DMS 273 treated with DMSO at 0.1 percent for 48 hours (cell line): ENCODE measurements around the gene UBE2L5.

Source experiments
- DNase-seq: peaks from one replicate; lab custom pipeline; 2025; lab: John Stamatoyannopoulos, UW

UBE2L5 gene

DNA sequence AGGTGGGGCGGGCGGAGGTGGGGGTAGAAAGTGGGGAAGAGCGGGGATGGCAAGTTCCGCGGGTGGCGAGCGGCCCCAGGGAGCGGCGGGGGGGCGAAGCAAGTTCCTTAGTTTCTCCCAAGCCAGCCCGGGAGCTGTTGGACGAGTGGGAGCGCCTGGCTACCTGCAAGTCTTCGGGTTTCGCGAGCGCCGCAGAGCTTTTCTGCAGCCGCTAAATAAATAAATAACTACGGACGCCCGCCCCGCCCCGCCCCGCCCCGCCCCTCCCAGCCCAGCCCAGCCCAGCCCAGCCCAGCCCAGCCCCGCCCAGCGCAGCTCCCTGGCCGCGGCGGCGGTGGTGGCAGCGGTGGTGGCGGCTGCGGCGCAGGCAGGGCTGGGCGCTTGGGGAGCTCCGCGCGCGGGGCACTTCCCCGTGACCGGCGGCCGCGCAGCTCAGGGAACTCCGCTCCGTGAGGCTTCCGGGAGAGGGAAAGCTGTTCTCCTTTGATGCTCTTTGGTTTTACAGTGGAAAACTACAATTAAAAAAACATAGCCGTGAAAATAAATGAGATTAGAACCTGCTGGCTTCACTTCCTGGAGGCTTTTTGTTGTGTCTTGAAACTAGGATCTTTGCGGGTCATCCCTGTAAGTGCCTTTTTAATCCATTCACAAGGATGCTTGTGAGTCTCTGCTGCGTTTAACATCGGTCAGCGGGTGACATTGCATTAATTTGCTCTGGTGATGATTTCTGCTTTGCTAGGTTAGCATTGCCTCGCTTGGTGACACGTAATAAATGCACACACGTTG, at the start of gene UBE2L5:
UBE2L5 (plus strand) TSS at position 440 of the 786 bp plus-strand sequence. CDS start 5,498 bp downstream, outside the sequence.
- DNase-seq: no peak

DNA sequence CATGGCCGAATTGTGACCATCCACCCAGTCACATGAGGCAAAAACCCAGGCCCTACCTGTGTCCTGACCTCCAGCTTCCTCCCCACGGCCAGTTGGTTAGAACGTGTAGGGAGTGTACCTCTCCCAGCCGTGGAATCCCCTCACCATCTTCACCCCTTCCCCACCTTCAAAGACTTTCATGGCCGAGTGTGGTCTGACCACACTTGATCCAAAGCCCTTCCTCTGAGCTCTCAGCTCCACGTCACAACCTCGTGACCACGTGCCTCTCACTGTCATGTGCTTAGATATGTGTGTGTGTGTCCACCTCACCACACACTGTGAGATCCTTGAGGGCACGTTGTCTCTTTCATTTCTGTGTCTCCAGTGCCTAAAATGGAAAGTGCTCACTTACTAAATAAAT, 48.6 kb upstream of the UBE2L5 start:
- DNase-seq: no peak

DNA sequence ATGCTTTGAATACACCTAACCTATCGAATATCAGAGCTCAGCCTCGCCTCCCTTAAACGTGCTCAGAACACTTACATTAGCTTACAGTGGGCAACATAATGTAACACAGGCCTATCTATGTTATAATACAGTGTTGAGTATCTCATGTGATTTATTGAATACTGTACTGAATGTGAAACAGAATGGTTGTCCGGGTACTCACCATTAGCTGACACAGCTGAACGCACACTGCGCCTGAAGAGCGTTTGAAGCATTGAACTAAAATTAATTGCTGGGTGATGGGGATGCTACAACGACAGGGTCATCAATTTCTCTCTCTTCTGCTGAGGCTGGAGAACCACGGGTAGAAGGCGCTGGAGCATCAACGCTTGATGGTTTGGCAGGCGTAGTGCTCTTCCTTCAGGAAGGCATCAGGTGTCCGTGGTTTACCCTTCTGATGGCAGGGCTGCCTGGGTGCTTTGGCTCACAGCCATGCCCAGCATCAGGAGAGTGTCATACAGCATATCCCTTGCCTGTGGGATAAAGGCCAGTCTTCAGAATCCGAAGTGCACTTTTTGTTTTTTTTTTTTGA, 46.9 kb upstream of the UBE2L5 start:
- DNase-seq: no peak

DNA sequence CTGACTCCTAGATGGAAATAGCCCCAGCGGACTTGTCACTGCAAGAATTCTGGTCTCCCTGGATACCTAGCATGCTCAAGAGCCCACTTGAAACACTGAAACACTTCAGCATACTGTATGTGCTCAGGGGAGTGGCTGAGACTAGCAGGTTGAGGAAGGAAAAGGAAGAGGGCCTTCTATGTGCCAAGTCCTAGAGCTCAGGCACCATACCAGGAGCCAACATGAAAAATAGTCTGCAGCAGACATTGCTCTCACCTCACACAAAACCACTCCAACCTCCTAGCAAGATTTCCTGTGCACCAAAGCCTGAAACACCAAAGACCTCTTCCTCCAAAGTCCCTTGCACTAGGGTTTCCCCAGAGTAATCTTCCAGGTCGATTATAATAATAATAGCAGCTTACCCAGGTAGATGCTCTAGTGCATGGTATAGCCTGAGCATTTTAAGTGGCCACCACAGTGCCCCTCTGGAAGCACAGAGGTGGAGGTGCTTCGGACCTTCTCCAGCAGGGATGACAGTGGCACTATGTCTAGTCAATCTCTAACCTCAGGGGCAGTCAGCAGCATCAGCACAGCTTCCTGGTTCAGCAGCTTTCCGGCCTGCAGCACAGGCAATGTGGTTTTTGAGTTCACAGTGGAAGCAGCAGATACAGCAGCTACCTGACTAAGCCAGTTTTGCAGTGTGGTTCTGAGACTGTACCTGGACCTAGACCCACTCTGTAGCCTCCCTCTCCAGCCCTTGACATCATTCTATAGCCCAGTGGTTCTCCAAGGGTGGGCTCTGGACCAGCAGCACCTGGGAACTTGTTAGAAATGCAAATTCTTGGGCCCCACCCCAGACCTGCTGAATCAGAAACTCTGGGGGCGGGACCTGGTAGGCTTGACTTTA, 45.6 kb upstream of the UBE2L5 start:
- no peak for DNase-seq

DNA sequence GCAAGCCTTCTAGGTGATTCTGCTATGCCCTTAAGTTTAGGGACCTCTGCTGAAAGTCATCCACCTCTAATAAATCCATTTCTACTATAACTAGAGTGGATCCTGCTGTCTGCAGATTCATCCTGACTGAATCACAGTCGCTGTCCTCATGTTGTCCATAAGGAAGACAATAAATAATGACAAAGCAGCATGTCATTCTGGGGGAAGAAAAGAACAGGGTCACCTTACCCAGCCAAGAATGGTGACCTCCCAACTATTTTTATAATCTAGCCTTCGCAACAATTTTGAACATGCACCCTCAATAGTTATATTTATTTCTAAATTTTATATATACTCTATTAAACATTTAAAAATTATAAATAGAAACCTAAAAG, 45.0 kb upstream of the UBE2L5 start:
- no peak for DNase-seq

DNA sequence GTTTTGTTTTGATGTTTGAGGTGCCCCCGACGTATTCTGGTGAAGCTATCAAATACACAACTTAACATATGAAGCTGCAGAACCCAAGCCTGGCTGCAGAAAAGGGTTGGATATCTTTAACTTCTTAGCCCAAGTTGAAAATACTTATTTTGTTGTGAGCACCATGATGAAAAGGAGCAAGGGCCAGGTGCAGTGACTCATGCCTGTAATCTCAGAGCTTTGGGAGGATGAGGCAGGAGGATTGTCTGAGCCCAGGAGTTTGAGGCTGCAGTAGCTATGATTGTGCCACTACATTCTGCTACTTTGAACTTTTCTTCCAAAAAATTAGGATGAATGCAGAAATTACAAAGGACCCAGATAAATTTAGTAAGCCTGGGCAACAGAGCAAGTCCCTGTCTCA, 44.1 kb upstream of the UBE2L5 start:
- DNase-seq: no peak

DNA sequence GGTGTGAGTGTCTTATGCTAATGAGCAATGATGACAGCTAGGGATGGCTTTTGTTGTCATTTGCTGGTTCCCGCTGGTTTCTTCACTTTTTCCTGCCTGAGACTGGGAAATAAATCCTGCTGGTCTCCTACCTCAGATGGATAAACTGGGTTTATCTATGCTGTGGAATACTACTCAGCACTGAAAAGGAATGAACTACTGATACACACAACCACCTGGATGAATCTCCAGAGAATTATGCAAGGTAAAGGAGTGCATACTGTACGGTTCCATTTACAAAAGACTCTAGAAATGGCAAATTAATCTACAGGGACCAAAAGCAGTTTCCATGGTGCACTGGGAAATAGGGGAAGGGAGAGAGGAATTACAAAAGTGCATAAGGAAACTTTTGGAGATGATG, 41.2 kb upstream of the UBE2L5 start:
- DNase-seq: no peak

DNA sequence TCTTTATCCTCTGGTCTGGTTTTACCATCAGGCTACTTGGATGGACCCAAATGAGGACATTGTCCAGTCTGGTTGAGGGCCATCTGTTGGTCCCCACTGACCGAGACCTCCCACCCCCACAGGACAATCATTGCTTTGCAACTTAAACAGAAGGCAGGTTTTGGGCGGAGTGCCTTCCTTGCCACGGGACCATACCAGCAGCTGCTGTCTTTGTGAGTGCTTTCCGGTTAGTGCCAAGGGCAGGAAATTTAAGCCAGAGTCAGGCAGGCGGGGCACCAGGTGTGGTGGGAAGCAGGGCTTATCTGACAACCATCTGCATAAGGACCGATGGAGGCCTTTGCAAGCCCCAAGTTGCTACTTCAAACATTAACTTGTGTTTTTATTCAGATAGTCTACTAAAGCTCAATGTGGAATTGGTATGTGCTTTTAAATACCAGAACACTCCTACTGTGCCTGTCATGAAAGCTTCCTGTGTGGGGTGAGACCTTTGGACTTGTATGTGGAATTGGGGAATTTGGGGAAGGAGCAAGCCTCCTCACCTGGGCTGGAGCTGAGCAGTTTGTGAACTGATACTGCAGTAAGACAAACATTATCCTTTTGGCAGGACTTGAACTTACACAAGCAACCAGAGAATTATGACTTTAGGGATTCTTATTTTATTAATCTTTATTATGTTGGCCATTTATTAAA, 39.3 kb upstream of the UBE2L5 start:
- DNase-seq: peak; percentile 21

DNA sequence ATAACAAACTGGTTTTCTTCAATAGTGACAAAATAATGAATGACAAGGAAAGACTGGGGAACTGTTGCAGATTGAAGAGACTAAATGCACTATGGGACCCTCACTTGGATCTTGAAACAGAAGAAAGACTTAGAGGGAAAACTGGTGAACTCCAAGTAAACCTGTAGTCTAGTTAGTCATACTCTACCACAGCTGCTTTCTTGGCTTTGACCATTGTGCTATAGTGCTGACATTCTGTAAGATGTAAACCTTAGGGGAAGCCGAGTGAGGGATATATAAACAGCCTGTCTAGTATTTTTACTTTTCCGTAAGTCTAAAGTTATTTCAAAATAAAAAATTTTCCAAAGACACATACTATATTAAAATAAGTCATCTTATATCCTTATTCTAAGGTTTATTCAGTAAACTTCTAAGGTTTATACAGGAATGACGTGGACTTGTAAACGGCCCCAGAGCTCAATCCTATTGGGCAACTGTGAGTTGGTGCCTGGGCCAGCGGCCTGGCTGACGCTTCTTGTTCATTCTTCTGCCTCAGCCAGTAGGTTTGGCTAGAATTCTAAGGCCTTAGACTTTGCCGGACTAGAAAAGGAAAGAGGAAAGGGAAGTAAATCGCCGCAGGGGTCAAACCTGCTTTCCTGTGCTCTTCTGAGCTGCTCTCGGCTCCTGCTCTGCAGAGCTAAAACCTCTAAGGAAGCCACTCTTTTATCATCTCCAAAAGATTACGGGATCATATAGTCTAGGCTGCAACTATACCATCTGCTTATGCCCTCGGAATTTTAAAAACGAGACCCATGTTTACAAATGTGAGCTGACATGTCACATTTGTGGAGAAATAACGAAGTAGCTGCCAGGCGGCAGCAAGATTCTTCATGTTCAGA, 33.6 kb upstream of the UBE2L5 start:
- DNase-seq: no peak

DNA sequence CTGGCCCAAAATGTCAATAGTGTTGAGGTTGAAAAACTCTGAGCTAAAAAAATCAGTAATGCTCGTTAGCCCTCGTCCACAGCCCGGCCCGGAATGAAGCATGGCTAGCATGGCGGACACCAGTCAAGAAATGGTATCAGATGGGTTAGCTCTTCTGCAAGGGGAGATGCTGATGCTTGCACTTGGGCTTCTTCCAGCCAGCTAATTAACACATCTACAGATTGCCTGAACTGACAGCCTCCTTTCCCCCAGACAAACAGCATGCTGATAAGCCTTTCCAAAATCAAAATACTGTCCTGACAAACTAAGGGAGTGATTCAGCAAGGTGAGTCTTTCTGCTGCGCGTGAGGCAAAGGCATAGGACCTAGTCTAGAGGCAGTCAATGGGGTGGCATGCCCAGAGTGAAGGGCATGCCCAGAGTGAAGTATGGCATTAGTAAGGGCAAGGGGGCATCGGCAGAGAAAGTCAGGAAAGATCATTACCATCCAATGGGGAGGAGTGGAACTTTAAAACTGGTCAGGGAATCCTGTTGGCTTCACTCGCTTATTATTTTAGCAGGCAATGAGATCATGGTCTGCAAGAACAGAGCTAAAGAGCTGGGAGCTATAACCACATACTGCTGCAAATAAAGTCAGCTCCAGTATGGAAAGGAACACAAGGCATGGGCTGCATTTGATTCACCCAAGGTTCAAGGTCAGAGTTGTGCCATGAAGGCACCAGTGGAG, 30.2 kb upstream of the UBE2L5 start:
- no peak for DNase-seq

DNA sequence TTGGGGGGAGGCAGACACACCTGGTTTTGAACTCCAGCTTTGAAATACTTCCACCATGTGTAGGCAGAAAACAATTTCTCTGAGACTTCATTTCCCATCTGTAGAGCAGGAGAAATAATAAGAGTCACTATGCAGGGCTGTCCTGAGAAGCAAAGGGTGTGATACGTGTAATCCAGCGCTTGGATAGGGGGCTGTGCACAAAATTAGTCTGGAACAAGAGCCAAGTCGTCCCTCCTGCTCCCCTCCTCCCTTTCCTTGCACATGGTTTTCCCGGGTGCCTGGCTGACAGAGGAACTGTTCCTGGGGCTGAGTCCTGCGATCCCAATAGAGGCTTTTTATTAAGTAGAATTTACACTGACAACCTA, 29.6 kb upstream of the UBE2L5 start:
- DNase-seq: no peak

DNA sequence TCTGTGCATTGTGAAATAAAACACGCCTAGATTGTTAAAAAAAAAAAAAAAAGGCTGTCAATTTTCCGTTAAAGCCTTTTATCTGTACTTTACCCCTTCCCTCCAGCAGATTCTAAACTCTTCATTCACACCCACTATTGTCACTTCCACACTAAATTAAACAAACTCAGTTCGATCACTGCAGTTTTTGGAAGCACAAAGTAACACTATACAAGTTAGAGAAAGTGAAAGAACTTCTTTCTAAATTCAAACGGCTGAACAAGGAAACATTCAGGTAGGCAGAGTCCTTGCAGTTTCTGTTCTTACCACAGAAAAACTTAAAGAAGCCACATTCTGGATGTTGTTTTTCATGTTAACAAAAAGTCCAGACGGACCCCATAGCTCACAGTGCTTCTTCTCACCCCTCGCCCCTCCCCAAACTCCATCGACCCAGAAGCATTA, 27.5 kb upstream of the UBE2L5 start:
- no peak for DNase-seq

DNA sequence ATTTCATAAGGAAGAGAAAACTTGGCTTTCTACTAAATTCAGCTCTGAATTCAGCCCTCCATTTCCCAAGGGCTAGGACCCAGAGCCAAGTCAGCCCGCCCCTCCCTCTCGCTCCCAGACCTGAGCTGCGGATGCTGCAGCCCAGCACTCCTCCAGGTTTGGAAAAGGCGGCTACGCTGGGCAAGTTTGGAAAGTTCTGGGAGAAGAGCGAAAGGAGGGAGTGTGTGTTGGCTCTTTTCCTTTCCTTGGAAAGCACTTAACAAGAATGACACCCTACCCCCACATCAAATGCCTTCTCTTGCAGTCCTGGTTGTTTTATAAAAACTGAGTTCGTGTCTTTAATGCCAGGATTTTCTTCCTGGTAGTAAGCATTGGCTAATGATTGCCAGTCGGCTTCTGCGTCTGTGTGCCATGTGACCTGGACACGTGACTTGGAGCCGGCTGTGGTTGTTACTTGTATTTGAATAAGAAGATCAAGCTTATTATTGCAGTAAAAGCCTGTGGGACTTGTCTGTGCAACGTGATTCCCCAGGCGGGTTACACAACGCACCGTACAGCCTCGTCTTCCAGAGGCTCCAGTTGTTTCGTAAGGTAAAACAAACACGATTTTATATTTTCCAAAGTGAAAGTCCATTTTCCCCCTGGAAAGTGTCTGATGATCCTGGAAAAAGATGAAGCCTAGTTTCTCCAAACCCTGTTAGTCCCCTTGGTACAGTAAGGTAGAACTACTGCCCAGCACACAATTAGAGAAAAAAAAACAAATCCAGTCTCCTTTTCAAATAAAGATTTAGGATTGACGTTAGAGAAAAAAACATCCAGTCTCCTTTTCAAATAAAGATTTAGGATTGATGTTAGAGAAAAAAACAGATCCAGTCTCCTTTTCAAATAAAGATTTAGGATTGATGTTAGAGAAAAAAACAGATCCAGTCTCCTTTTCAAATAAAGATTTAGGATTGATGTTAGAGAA, 26.8 kb upstream of the UBE2L5 start:
- DNase-seq: peak; percentile 1

DNA sequence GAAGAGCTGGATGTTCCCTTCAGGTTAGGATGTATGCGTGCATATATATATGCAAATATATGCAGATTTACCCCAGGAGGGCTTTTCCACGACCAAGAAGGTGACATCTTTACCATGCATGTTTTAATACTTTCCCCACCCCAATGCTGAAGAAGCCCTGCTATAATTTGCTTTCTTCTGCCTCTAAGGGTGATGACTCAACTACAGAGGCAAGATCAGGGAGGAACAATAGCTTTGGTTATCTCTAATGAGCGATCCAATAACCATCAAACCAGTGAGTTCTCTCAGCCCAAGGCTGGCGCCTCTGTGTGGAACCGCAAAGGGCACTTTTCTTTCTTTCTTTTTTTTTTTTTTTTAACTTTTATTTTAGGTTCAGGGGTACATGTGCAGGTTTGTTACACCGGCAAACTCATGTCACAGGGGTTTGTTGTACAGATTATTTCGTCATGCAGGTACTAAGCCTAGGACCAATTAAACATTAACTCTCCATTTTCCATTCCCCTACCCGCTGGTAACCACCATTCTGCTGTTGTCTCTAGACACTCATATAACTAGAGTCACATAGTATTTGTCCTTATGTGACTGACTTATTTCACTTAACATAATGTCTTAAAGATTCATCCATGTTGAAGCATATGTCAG, 25.7 kb upstream of the UBE2L5 start:
- DNase-seq: no peak

DNA sequence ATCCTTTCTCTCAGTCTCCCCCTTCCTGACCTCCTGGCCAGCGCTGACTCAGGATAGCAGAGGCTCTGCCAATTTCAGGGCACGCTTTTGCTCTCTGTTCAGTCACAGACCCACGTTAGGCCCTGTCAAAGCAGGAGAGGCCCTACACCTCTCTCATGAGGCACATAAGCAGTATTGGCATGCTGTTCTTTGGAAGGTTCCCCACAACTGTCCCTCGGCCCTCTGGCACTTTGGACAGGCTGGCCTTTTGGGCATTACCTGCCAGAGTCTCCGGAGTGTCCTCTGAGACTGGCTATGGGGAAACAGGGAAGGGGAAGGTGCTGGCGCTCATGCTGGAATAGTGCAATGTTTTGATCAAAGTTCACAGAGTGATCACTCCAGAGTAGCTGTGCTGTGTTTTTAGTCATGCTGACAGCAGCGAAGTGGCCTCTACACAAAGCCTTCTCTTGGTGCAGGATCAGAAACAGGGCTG, 23.7 kb upstream of the UBE2L5 start:
- no peak for DNase-seq

DNA sequence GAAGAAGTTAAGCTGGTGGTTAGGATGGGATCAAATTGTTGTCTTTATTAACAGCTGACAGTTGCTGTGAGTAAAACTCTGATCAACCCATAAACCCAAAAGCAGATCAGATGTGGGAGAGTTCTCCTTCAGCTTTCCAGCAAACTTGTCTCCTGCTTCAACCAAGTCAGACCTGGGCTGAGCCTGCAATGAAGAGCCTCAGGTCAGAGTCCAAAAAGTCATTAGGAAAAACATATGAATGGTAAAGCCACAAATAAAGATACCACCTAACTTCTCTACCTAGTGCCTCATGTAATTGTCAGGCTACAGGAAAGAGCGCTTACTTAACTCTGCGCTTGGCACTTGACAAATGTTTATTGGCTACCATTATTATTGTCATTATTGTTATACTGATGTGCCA, 21.9 kb upstream of the UBE2L5 start:
- no peak for DNase-seq

DNA sequence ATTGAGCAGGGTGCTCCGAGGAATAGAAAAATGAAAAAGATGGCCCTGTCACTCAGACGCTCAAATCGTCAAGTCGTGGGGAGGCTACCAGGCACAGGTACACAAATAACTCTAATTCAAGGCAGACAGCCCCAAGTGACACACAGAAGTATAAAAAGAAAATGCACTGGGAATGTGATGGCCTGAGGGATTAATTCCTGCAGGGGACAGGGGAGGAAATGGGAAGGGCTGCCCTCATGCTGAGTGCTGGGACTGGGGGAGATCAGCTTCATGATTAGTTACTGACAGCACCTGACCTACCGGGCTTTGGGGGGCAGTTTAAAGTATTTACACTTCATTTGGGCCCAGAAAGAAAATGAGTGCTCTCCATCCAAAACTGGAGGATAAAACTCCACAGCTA, 20.9 kb upstream of the UBE2L5 start:
- no peak for DNase-seq

DNA sequence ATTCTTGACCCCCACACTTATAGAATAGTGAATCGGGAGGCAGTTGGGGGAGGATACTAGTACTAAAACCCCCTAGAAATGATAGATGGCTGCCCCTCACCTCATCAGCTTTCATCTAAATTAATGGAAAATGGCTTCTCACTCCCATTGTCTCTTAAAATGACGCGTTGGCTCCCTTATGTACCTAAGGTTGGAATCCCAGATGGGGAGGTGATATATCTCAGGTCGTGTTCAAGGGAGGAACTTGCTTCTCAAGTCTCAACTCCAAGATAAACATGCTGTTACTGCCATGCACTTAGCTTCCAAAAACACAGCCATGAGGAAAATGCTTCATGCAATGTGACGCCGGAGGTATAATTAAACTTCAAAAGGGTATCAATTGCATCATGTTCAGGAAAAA, 18.8 kb upstream of the UBE2L5 start:
- no peak for DNase-seq

DNA sequence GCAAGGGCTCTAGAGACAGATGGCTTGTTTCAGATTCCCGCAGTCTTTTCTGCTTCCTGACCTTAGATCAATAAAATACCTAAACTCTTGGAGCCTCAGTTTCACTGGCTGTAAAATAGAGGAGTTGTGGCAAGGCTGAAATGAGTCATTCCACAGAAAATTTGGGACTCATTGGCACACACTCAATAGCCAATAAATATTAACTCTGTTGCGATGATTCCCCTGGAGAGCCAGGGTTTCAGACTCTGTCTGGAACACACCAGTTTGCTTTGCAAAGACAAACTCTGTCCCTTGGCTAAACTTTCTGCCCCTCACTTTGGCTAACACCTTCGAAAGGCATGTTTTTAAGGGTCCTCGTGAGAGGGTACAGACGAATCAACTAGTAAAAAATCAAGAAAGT, 18.1 kb upstream of the UBE2L5 start:
- no peak for DNase-seq
